Epithelial cell of proximal tubule (primary cell): ENCODE data around the gene TRERF1. TPM values are rescaled to one million over a fixed set of nuclear protein-coding genes. Genes with fewer than 3 reads are reported as not detected.

Experiments
- DNase-seq: peaks from one replicate; pipeline ENCODE4 v3.0.0-alpha.2; 2011; ENCODE audit warnings: low read depth
- H3K4me3 ChIP-seq: 2 replicates; pipeline ENCODE4 v1.5.1; 2011; ENCODE audit warnings: low read depth, mild to moderate bottlenecking, low read length
- total RNA-seq: library from RNA; depleted of rRNA; stranded (reverse); fragments of >200 nt; gene quantifications from 2 replicates; pipeline ENCODE4 v1.2.3, GENCODE V29; 2015
- TF ChIP-seq, protein P1 (sequence below): conservative IDR thresholded peaks from 2 replicates; pipeline ENCODE4 v1.5.1; 2012; ENCODE audit warnings: low read depth, mild to moderate bottlenecking, low read length

TRERF1 gene
- total RNA-seq, 1 donor from 2014 or later = 2.2 TPM

DNA sequence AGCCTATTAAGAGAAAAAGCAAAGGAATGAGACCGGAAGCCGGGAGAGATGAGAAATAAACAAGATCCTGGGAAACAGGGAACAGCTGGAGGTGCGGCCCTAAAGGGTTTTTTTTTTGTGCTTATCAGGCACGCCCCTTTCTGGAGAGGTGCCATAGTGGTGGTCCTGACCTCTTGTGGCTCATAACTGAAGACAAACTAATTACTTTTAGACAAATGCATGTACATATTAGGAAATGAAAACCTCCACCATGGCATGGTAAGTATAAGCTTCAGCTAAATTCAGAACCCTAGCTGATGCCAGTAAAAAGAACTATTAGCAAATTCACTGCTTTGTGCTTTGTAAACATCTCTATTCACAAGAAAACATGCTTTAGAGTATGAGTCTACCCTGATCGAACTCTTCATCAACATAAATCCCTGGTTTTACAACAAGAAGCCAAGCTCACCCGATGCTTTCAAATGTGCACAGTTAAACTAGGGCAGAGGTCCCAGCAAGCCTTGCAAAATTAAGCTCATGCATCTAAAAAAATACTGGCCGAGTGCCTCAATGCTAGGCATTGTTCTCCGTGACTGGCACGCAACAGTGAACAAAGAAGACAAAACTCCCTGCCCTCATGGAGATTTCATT lies 137.7 kb downstream of the TRERF1 start:
- DNase-seq = no peak
- H3K4me3 ChIP-seq = no peak overlapping the region
- TF ChIP-seq, protein P1, sequence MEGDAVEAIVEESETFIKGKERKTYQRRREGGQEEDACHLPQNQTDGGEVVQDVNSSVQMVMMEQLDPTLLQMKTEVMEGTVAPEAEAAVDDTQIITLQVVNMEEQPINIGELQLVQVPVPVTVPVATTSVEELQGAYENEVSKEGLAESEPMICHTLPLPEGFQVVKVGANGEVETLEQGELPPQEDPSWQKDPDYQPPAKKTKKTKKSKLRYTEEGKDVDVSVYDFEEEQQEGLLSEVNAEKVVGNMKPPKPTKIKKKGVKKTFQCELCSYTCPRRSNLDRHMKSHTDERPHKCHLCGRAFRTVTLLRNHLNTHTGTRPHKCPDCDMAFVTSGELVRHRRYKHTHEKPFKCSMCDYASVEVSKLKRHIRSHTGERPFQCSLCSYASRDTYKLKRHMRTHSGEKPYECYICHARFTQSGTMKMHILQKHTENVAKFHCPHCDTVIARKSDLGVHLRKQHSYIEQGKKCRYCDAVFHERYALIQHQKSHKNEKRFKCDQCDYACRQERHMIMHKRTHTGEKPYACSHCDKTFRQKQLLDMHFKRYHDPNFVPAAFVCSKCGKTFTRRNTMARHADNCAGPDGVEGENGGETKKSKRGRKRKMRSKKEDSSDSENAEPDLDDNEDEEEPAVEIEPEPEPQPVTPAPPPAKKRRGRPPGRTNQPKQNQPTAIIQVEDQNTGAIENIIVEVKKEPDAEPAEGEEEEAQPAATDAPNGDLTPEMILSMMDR = no peak

DNA sequence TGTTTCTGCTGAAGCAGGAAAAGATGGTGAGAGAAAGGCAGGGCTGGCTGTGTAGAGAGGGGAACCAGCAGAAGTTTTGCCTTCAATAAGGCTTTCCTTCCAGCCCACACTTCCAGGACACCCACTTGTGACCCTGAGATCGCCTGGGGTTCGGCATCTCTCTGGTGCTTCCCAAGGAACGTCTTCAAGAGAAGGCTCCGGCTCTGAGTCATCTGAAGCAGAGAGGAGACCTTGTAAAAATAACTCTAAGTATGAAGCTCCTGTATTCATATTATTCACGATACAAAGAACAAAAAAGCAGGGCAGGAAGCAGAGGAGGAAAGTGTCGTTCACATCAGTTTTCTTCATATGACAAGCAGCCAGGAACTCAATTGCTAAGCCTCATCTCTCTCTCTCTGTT lies 138.7 kb downstream of the TRERF1 start:
- H3K4me3 ChIP-seq = no peak overlapping the region
- TF ChIP-seq, protein P1 = no peak

DNA sequence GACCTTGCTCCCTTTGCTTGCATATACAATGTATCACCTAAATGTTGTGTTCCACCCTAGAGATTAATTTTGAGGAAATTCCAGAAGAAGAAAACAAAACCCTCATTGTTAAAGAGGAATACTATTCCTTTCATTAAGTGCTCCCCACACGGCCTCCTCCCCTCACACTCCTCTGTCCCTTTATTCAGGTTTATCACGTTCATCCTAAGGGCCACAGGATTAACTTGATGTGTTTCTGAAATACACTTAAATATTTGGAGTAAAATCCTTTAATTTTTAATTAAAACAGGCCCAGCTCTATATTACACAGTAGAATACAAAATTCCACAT lies 144.6 kb downstream of the TRERF1 start:
- no peak overlapping the region for H3K4me3 ChIP-seq
- DNase-seq = no peak
- TF ChIP-seq, protein P1 = no peak

More for the DNA sequence above, 138.7 kb downstream of the TRERF1 start:
- DNase-seq = no peak

DNA sequence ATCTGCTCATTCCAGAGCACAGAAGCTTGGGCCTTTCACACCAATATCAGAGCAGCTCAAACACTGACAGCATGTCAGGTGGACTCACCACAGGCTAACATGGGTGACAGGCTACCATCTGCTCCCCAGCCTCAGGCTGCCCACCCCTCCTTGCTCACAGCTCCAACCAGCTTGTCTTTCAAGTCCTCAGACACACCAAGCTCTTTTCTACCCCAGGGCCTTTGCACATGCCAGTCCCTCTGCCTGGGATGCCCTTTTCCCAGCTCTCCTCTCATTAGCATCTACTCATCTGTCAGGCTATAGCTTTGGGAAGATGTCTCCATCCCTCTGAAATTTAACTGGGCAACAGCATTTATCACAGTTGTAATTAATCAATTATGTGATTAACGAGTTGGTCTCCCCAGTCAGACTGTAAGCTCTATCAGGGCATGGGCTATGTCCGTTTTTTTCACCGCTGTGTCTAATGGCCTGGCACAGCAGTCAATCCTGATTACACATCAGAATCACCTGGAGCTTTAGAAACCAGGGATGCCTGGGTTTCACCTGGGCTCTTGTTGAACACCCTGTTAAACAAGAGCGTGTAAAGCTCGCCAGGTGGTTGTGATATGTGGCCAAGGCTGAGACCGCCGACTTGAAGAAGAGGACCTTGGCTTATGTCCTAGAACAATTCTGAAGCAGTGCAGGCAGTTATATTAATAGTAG lies 145.1 kb downstream of the TRERF1 start:
- DNase-seq = no peak
- no peak overlapping the region for H3K4me3 ChIP-seq
- TF ChIP-seq, protein P1 = no peak

DNA sequence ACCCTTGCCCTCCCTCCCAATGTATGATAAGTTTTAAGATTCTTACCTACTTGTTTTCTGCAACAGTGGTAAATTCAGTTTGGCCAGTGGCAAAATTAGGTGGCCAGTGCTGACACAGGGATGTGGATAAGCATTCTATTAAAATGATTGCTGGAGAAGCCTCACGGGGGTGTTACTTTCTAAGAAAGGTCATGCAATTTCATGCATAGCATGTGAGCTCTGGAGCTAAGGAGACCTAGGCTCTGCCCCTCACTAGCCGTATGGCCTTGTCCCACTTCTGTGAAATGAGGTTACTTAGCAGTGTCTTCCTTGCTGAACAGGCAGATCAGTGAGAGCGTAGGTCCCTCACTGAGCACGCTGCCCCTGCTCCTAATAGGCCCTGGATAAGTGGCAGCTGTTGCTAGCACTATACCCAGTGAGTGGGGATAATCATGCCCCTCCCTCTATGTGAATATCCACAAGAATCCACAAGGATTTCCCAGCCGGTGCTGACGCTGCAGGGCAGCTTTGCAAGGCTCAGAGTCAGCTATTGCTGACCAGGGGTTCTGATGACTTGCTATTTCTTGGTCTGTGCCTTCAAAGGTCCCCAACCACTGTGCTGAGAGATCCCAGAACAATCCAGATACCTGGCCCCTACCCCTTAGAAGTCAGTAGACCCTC lies 147.5 kb downstream of the TRERF1 start:
- TF ChIP-seq, protein P1 = no peak

DNA sequence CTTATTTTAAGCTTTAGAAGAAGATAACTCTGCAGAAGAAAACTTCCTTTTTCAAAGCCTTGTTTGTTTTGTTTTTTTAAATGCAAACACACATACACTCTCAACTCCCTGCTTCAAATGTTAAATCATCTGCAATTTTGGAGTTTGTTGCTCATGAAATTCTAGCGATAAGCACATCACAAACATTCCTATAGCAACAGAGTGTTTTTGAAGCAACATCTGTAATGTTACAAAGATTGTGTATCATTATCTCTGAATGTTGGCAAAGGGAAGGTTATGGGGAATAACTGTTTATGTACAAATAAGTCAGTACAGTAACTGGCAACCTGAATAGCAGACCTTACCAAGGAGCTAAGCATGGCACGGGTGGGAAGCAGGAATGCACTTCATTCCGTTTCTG lies 149.3 kb downstream of the TRERF1 start:
- no peak for DNase-seq
- TF ChIP-seq, protein P1 = no peak
- no peak overlapping the region for H3K4me3 ChIP-seq

More for the DNA sequence above, 147.5 kb downstream of the TRERF1 start:
- DNase-seq = no peak
- no peak overlapping the region for H3K4me3 ChIP-seq

DNA sequence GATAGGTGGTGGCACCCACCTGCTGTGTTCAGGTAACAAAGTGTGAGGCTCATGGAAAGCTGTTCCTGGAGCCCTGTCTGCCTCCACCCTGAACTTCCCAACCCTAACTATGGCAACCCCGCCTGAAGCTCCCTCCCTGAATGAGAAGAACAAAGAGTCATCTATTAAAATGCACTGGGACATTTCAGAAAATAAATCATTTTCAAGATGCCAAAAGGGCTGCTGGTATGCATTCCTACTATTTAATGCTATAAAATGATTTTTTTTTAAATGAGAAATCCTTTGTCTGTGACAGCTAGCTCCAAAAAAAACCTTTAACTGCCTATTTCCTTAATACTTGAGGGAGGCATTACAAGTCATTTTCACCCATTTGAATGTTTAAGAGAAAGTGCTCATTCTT lies 149.7 kb downstream of the TRERF1 start:
- DNase-seq = no peak
- TF ChIP-seq, protein P1 = no peak
- no peak overlapping the region for H3K4me3 ChIP-seq
